ENCODE data around the gene CPSF7. TPM values are rescaled to one million over a fixed set of nuclear protein-coding genes. Genes with fewer than 3 reads are reported as not detected.
"Not testable (repeated sequence)": the region's sequence is repeated elsewhere in the genome, so short reads cannot be mapped to it uniquely, and the experiment has no call there.

Gene CPSF7
- total RNA-seq = 16.7 and 22.2 TPM in 2 replicates

- DNase-seq = peak; percentile 98
Observed at GRCh38 chr11:61429691-61430582, at the start of gene CPSF7, which contains the start of gene SDHAF2. Gene CPSF7, minus strand, starts transcription at chr11:61429975. Its CDS starts 740 bp downstream, at chr11:61429235. Gene SDHAF2, plus strand, starts transcription at chr11:61430124. Its CDS starts 23 bp downstream, at chr11:61430147.

GRCh38 chr11:61477727-61478148, 48.0 kb upstream of the CPSF7 start:
- DNase-seq = peak; percentile 60

- DNase-seq = no peak
Observed at GRCh38 chr11:61477126-61477525, 47.4 kb upstream of the CPSF7 start.

- no peak for DNase-seq
Observed at GRCh38 chr11:61476371-61476770, 46.6 kb upstream of the CPSF7 start.

GRCh38 chr11:61475433-61475832, 45.7 kb upstream of the CPSF7 start:
- no peak for DNase-seq

GRCh38 chr11:61474013-61474643, 44.4 kb upstream of the CPSF7 start:
- no peak for DNase-seq

GRCh38 chr11:61473370-61474012, 43.7 kb upstream of the CPSF7 start:
- no peak for DNase-seq

- no peak for DNase-seq
Observed at GRCh38 chr11:61472868-61473267, 43.1 kb upstream of the CPSF7 start.

- no peak for DNase-seq
Observed at GRCh38 chr11:61472282-61472681, 42.5 kb upstream of the CPSF7 start.

GRCh38 chr11:61468002-61468401, 38.2 kb upstream of the CPSF7 start:
- no peak for DNase-seq

GRCh38 chr11:61467602-61468001, 37.8 kb upstream of the CPSF7 start:
- not testable (repeated sequence) for DNase-seq

GRCh38 chr11:61460986-61461385, 31.2 kb upstream of the CPSF7 start:
- DNase-seq = no peak

GRCh38 chr11:61460474-61460881, 30.7 kb upstream of the CPSF7 start:
- DNase-seq = no peak

- no peak for DNase-seq
Observed at GRCh38 chr11:61454520-61454919, 24.7 kb upstream of the CPSF7 start.

- DNase-seq = no peak
Observed at GRCh38 chr11:61453695-61454094, 23.9 kb upstream of the CPSF7 start.

GRCh38 chr11:61452825-61453224, 23.1 kb upstream of the CPSF7 start:
- DNase-seq = no peak

- DNase-seq = no peak
Observed at GRCh38 chr11:61448552-61448927, 18.8 kb upstream of the CPSF7 start.

- DNase-seq = no peak
Observed at GRCh38 chr11:61447601-61448551, 18.1 kb upstream of the CPSF7 start.

GRCh38 chr11:61446211-61446651, 16.5 kb upstream of the CPSF7 start:
- peak; percentile 95 for DNase-seq

GRCh38 chr11:61445516-61445915, 15.7 kb upstream of the CPSF7 start:
- no peak for DNase-seq

- no peak for DNase-seq
Observed at GRCh38 chr11:61442616-61443015, 12.8 kb upstream of the CPSF7 start.

GRCh38 chr11:61439615-61440014, 9.8 kb upstream of the CPSF7 start:
- no peak for DNase-seq

Data from dermis blood vessel endothelial cell (primary cell).